Large intestine (tissue), 3 donors: ENCODE measurements around the gene INCA1. TPM values are rescaled to one million over a fixed set of nuclear protein-coding genes. Genes with fewer than 3 reads are reported as not detected.

ENCODE experiments used
- DNase-seq, 2 donors: peaks; one replicate each; pipeline versions ENCODE4 v3.0.0 to v3.0.0-alpha.2; 2013
- H3K27ac ChIP-seq: one replicate; pipeline ENCODE4 v1.5.1; 2013; ENCODE audit warnings: low read length
- H3K27me3 ChIP-seq: 2 replicates; pipeline ENCODE4 v1.6.1; 2013; ENCODE audit warnings: low read length; ENCODE audit not compliant: control insufficient read depth, insufficient read depth
- H3K36me3 ChIP-seq: 2 replicates; pipeline ENCODE4 v1.6.1; 2013; ENCODE audit warnings: low read length; ENCODE audit not compliant: control insufficient read depth, insufficient read depth
- H3K4me1 ChIP-seq: one replicate; pipeline ENCODE4 v1.6.1; 2013; ENCODE audit warnings: low read length; ENCODE audit not compliant: control insufficient read depth, insufficient read depth
- H3K4me3 ChIP-seq: one replicate; pipeline ENCODE4 v1.5.1; 2013; ENCODE audit warnings: low read length
- H3K9me3 ChIP-seq: one replicate; pipeline ENCODE4 v1.6.1; 2013; ENCODE audit warnings: mild to moderate bottlenecking, low read depth, low read length, moderate library complexity; ENCODE audit not compliant: control insufficient read depth
- WGBS: methylation state at CpG from one replicate; pipeline ENCODE4 v1.1.5; 2013; ENCODE audit warnings: low lambda C conversion rate; ENCODE audit not compliant: insufficient coverage; 5-methylcytosine and 5-hydroxymethylcytosine counted together
- polyA plus RNA-seq: library from polyadenylated mRNA; unstranded; fragments of 120-200 nt; gene quantifications from one replicate; pipeline ENCODE4 v1.2.1, GENCODE V29; 2013

INCA1 gene
- polyA plus RNA-seq, 1 donor, result 4.6 TPM

DNA sequence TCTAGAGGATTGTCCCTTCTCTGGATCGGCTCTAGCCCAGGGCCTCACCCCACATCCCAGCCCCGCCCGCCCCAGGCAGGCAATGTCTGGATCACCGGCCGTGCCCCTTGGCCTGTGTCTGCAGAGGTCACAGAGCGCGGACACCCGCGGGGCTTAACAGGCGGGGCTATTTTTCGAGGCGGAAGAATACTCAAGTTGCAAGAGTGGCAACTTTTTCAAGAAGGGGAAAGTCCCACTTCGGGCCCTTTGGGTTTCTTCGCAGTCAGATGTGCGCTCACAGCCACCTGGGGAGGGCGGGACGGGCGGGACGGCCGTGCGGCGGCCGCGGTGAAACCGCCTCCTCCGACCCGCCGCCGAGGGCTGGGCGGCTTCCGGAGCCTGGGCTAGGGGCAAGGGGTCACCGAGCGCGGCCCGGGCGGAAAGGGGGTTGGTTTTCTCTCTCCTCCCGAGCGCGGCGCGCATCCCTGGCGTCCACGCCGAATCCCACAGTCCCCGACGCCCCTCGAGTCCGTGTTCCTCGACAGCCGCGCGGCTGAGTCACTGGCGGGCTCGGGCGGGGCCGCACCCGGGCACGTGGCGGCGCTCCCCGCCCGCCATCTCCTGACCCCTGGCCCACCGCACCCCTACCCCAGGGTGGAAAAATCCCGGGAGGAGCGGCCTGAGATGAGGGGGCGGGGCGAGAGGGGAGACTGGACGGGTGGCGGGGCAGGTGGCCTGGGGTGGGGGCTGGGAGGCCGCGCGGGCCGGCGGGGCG lies 47.8 kb downstream of the INCA1 start:
- Histone ChIP-seq H3K4me3 (peak overlapping the region; percentile 100), H3K36me3 (peaks cover 27% of the 10 kb centered on the region), H3K27ac (peak overlapping the region; percentile 100), H3K4me1 (peaks cover 43% of the 10 kb centered on the region), H3K27me3 (no peaks in the 10 kb centered on the region), H3K9me3 (no peaks in the 10 kb centered on the region)
- DNase-seq, result peak; percentile 70 to 90
- no CpG with 5 or more reads among the region's 75 CpGs for WGBS

DNA sequence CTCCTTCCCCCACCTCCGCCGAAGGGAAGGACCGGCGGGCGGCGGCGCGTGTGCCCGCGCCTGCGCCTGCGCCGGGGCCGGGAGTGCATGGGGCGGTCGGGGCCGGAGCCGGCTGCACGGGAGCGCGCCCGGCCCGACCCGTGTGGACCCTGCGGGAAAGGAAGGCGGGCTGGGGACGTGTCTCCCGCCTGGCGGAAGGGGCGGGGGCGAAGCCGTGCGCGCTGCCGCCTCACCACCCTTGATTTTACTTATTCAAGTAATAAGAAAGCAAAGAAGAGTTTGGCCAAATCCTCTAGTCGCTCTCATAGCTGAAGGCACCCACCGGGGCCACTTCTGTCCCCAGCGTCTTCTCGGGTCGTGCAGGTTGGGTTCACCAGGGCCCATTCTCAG lies 48.4 kb downstream of the INCA1 start:
- Histone ChIP-seq H3K4me3 (peak overlapping the region; percentile 100), H3K4me1 (peaks cover 43% of the 10 kb centered on the region), H3K9me3 (no peaks in the 10 kb centered on the region), H3K36me3 (peaks cover 32% of the 10 kb centered on the region), H3K27me3 (no peaks in the 10 kb centered on the region), H3K27ac (peak overlapping the region; percentile 100)
- 0% methylated on average over 3 of the region's 40 CpGs for WGBS
- peak; percentile 93 to 97 for DNase-seq

- DNase-seq, result peak; percentile 82 to 92
- Histone ChIP-seq H3K27ac (peak within 1 kb of the TSS; percentile 100), H3K4me1 (peaks cover 43% of the 10 kb centered on the region), H3K9me3 (no peaks in the 10 kb centered on the region), H3K4me3 (peak within 1 kb of the TSS; percentile 100), H3K27me3 (no peaks in the 10 kb centered on the region), H3K36me3 (peaks cover 38% of the 10 kb centered on the region)
- no CpG with 5 or more reads among the region's 59 CpGs for WGBS
Measured at GRCh38 chr17:4948166-4948930, 49.0 kb downstream of the INCA1 start, which contains the start of gene PFN1. Gene PFN1, minus strand, starts transcription at chr17:4948530. Its CDS starts 136 bp downstream, at chr17:4948394.

DNA sequence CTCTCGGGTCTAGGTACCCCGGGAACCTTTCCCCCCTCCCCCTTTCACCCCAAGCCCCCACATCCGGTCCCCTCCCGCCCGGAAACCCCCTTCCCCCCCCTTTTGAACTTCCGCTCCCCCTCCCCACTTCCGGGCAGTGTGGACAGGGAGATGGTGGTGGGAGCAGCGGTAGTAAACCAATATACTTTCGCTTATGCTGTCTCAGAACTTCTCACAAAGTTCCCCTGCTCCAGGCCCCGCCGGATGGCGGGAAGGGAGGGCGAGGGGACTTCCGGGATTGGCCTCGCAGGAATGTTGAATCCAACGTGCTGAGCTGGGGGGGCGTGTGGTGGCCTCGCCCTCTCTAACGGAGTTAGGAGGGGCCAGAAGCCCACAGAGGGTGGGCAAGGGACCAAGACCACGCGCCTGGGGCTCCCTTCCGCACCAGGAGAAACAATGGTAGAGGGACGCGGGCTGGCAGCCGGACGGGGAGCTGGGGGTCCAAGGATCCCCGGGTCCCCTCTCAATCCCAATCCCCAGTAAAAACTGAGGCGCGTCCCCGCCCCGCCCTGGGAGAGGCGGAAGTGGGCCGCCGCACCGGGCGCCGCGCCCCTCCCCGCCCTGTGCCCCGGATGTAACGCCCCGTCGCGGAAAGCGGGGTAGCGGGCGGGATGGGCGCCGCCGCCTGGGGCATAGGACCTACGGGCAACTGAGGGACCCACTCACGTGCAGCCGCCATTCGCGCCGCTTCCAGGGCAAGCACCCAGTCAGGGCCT lies 49.7 kb downstream of the INCA1 start:
- peak in 1 of 2 donors; percentile 70 for DNase-seq
- Histone ChIP-seq H3K36me3 (peaks cover 46% of the 10 kb centered on the region), H3K9me3 (no peaks in the 10 kb centered on the region), H3K4me3 (peak overlapping the region; percentile 100), H3K27ac (peak overlapping the region; percentile 99), H3K27me3 (no peaks in the 10 kb centered on the region), H3K4me1 (peaks cover 43% of the 10 kb centered on the region)
- WGBS, result no CpG with 5 or more reads among the region's 56 CpGs

DNA sequence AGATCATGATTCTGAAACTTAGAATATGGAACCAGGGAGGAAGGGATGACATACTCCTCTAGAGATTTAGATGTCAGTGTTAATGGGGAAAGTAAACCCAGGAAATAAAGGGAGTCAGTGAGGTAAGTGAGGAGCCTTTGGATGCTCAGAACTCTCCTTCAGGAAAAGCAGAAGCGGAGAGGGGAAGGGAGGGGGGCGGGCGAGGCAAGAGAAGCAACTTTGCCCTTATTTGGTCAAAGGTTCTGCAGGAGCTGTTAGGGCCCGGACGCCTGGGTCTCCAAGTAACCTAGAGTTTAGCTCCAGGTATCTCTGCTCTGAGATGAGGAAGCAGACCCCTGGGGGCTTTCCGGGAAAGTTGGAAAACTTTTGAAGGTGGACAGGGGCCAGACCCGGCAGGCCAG lies 50.3 kb downstream of the INCA1 start:
- Histone ChIP-seq H3K4me3 (peak overlapping the region; percentile 100), H3K4me1 (peaks cover 48% of the 10 kb centered on the region), H3K36me3 (peaks cover 52% of the 10 kb centered on the region), H3K9me3 (no peaks in the 10 kb centered on the region), H3K27ac (peak overlapping the region; percentile 99), H3K27me3 (no peaks in the 10 kb centered on the region)
- no peak for DNase-seq
- 0% methylated on average over 1 of the region's 7 CpGs for WGBS

DNA sequence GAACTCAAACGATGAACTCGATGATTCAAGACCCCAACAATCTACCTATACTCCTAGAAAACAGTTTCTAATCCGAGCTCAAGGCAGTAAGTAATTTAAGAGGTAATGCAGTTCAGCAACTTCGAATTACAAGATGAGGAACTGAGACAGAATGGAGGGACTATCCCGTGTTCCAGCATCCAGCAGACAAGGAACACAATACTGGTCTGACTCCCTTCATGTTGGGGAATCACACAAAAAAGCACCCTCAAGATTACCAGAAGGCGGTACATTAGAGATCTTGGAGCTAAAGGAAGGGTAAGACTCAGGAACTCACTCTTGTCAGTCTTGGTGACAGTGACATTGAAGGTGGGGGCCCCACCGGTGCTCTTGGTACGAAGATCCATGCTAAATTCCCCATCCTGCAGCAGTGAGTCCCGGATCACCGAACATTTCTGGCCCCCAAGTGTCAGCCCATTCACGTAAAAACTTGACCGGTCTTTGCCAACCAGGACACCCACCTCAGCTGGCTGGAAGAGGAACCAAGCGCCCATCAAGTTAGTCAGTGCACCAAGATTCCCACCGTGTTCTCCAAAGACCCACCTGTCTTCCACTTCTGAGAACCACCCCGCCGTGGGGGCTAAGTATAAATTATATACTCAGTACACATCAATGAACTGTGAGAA lies 50.9 kb downstream of the INCA1 start:
- H3K36me3 ChIP-seq, result peaks cover 54% of the 10 kb centered on the region
- peak overlapping the region; percentile 100 for H3K4me3 ChIP-seq
- no peaks in the 10 kb centered on the region for H3K9me3 ChIP-seq
- peak overlapping the region; percentile 99 for H3K27ac ChIP-seq
- DNase-seq, result no peak
- peaks cover 48% of the 10 kb centered on the region for H3K4me1 ChIP-seq
- no peaks in the 10 kb centered on the region for H3K27me3 ChIP-seq
- WGBS, result no CpG with 5 or more reads among the region's 16 CpGs

DNA sequence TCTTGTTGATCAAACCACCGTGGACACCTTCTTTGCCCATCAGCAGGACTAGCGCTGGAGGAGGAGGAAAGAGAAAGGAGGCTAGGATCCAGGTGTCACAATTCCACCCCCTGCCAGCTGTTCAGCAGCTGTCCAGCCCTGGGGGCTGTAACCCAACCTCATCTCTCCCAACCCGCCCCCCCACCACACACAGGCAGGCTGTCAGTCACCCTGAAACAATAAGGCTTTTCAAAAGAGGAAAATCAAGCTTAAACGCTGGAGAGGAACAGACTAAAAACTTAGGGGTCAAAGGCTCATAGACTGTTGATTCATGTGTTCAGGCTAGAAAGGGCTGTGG lies 51.4 kb downstream of the INCA1 start:
- Histone ChIP-seq H3K4me3 (no peak overlapping the region), H3K36me3 (peaks cover 54% of the 10 kb centered on the region)
- WGBS, result no CpG with 5 or more reads among the region's 4 CpGs

DNA sequence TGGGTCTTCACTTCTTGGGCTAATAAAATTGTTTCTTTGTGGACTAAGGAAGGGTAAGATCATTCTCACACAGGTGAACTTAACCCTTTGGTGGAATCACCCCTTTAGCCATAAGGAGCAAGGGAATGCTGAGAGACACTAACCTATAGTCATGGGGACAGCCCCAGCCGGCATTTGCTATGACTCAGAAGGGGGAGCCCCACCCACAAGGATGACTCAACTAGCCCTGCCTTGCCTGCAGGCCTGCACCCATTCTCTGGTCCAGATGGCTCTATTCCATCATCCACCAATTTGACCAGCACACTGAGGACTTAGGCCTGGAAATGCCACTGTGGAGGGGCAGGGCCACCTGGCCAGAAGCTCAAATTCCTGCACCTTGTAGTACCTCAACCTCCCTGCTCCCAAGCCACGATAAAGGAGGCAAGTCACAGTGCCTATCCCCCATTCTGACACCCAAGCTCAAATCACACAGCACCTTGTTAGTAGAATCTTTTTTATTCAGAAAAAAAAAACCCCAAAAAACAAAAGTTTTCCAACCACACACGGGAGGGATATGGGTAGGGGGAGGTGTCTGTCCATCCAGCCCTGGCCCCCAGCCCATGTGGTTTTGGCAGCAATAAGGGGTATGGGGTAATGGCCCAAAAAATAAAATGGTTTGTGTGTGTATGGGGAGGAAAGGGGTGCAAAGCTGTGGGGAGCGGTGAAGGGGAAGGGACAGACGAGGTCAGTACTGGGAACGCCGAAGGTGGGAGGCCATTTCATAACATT lies 52.0 kb downstream of the INCA1 start:
- Histone ChIP-seq H3K4me3 (no peak overlapping the region), H3K36me3 (peaks cover 54% of the 10 kb centered on the region)
- no CpG with 5 or more reads among the region's 7 CpGs for WGBS

More for the DNA sequence above, 51.4 kb downstream of the INCA1 start:
- no peaks in the 10 kb centered on the region for H3K9me3 ChIP-seq
- H3K27me3 ChIP-seq, result no peaks in the 10 kb centered on the region
- DNase-seq, result no peak
- H3K4me1 ChIP-seq, result peaks cover 47% of the 10 kb centered on the region
- H3K27ac ChIP-seq, result peak overlapping the region; percentile 9

GRCh38 chr17:4944554-4945175 lies 52.7 kb downstream of the INCA1 start:
- no peak for DNase-seq
- H3K4me3 ChIP-seq, result no peak overlapping the region
- no peaks in the 10 kb centered on the region for H3K9me3 ChIP-seq
- H3K36me3 ChIP-seq, result peaks cover 54% of the 10 kb centered on the region
- H3K27me3 ChIP-seq, result no peaks in the 10 kb centered on the region
- no CpG with 5 or more reads among the region's 8 CpGs for whole genome bisulfite sequencing
- H3K4me1 ChIP-seq, result peaks cover 38% of the 10 kb centered on the region
- peak overlapping the region; percentile 55 for H3K27ac ChIP-seq

More for the DNA sequence above, 52.0 kb downstream of the INCA1 start:
- DNase-seq, result peak in 1 of 2 donors; percentile 67
- Histone ChIP-seq H3K27me3 (no peaks in the 10 kb centered on the region), H3K4me1 (peaks cover 42% of the 10 kb centered on the region), H3K27ac (peak overlapping the region; percentile 55), H3K9me3 (no peaks in the 10 kb centered on the region)
